Liver (tissue), 3 donors: ENCODE measurements around the gene CACNA1B.

Source experiments
- CTCF ChIP-seq: fragments of 150-350 bp; IDR thresholded peaks from 2 replicates; pipeline ENCODE4 v1.5.1; 2017; ENCODE audit warnings: improper control_type of control experiment, low read depth, low read length; ENCODE audit not compliant: missing input control
- EGR1 ChIP-seq, 2 donors: IDR thresholded peaks; 2 replicates each; pipeline ENCODE4 v1.6.1; 2016 to 2018; ENCODE audit warnings: antibody characterized with exemption in 2 of 2, low read depth in 2 of 2
- FOXA1 ChIP-seq: IDR thresholded peaks from 2 replicates; pipeline ENCODE4 v1.6.1; 2016; ENCODE audit warnings: antibody characterized with exemption
- GABPA ChIP-seq, 2 donors: IDR thresholded peaks in 1 of 2; conservative IDR thresholded peaks in 1 of 2; 2 replicates each; pipeline ENCODE4 v1.6.1; 2016; ENCODE audit warnings: antibody characterized with exemption in 2 of 2, mild to moderate bottlenecking in 1 of 2, moderate library complexity in 1 of 2
- MAX ChIP-seq: IDR thresholded peaks from 2 replicates; pipeline ENCODE4 v1.6.1; 2016; ENCODE audit warnings: antibody characterized with exemption
- NR2F2 ChIP-seq: IDR thresholded peaks from 2 replicates; pipeline ENCODE4 v1.6.1; 2016; ENCODE audit warnings: antibody characterized with exemption
- REST ChIP-seq: IDR thresholded peaks from 2 replicates; pipeline ENCODE4 v1.6.1; 2016; ENCODE audit warnings: antibody characterized with exemption, mild to moderate bottlenecking
- SP1 ChIP-seq: IDR thresholded peaks from 2 replicates; pipeline ENCODE4 v1.6.1; 2018; ENCODE audit warnings: antibody characterized with exemption, mild to moderate bottlenecking
- YY1 ChIP-seq: IDR thresholded peaks from 2 replicates; pipeline ENCODE4 v1.6.1; 2016; ENCODE audit warnings: antibody characterized with exemption, mild to moderate bottlenecking
- donor health status: healthy.
- donor health status: healthy.

- TF ChIP-seq CTCF (no peak), MAX (no peak), REST (no peak), GABPA (IDR thresholded peaks at IDR 0.05 in 1 of 2, conservative IDR thresholded peaks at IDR 0.05 in 1 of 2) (no peak), FOXA1 (no peak), NR2F2 (no peak), SP1 (no peak), YY1 (no peak), EGR1 (IDR thresholded peaks at IDR 0.05; ENCODE audit: low read depth in 2 of 2) (no peak)
Measured at GRCh38 chr9:138064547-138064946, 187.0 kb downstream of the CACNA1B start.
